C4-2B (cell line): ENCODE results near the gene CYSLTR1.

ENCODE experiments used
- H3K27ac ChIP-seq: fragments of 450-650 bp; 2 replicates; pipeline ENCODE4 v1.5.1; 2017
- CTCF ChIP-seq: fragments of 450-650 bp; conservative IDR thresholded peaks from 2 replicates; pipeline ENCODE4 v1.5.1; 2017; ENCODE audit warnings: mild to moderate bottlenecking
- ZFX ChIP-seq: fragments of 450-650 bp; IDR thresholded peaks from 2 replicates; pipeline ENCODE4 v1.6.1; 2017

CYSLTR1 gene

GRCh38 chrX:78331708-78332107, 4.3 kb upstream of the CYSLTR1 start:
- no peak for TF ChIP-seq ZFX
- no peak for TF ChIP-seq CTCF
- no peak overlapping the region for H3K27ac ChIP-seq

- no peak for TF ChIP-seq ZFX
- TF ChIP-seq CTCF, result no peak
- no peak overlapping the region for H3K27ac ChIP-seq
These were observed 3.1 kb upstream of the CYSLTR1 start for GRCh38 chrX:78330540-78330939.

- no peak for TF ChIP-seq ZFX
- TF ChIP-seq CTCF, result no peak
- H3K27ac ChIP-seq, result no peak overlapping the region
These were observed 2.7 kb upstream of the CYSLTR1 start for GRCh38 chrX:78330068-78330467.

- H3K27ac ChIP-seq, result no peak overlapping the region
These were observed 2.1 kb upstream of the CYSLTR1 start for GRCh38 chrX:78329486-78329885.

GRCh38 chrX:78326401-78326800, 1.0 kb downstream of the CYSLTR1 start:
- TF ChIP-seq ZFX (no peak), CTCF (no peak)

More at GRCh38 chrX:78329486-78329885, 2.1 kb upstream of the CYSLTR1 start:
- TF ChIP-seq CTCF, result no peak
- no peak for TF ChIP-seq ZFX

GRCh38 chrX:78322863-78323262, 4.5 kb downstream of the CYSLTR1 start:
- TF ChIP-seq CTCF (no peak), ZFX (no peak)
- H3K27ac ChIP-seq, result no peak overlapping the region

More at GRCh38 chrX:78326401-78326800, 1.0 kb downstream of the CYSLTR1 start:
- no peak overlapping the region for H3K27ac ChIP-seq

- TF ChIP-seq ZFX (no peak), CTCF (no peak)
- H3K27ac ChIP-seq, result peak overlapping the region; percentile 80
These were observed 5.6 kb downstream of the CYSLTR1 start for GRCh38 chrX:78321809-78322208.
